HG03025 (cell line): ENCODE measurements around the gene SLC44A1.

ENCODE experiments used
- ATAC-seq: cut with Tn5 transposase; IDR thresholded peaks from one replicate; pipeline ENCODE4 v1.9.1; 2021; ENCODE audit warnings: mild to moderate bottlenecking, moderate library complexity; ENCODE audit not compliant: unreplicated experiment, low FRiP score

SLC44A1 gene

GRCh38 chr9:105244003-105244733 is at the start of gene SLC44A1:
Gene SLC44A1 (plus strand): TSS chr9:105244651. CDS start chr9:105244869, 218 bp downstream.
- ATAC-seq, result peak; percentile 84

- ATAC-seq, result no peak
These were observed 49.2 kb upstream of the SLC44A1 start for GRCh38 chr9:105195259-105195658.

DNA sequence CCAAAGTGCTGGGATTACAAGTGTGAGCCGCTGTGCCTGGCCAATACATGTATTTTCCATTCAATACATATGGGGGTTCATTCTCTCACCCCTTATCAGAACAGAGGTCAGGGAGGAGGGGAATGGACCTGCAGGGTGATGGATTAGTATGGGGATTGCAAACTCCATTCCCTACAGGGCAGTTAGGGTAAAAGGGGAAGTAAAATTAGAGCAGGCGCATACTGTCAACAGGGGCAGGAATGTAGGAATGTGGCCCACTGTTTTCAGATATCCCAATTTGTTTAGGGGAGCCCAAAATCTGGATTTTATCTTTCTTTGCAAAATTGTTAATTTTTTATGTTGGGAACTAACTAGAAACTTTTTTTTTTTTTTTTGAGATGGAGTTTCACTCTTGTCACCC is 46.4 kb upstream of the SLC44A1 start:
- no peak for ATAC-seq

- no peak for ATAC-seq
These were observed 45.6 kb upstream of the SLC44A1 start for GRCh38 chr9:105198865-105199264.

GRCh38 chr9:105204416-105204815 is 40.0 kb upstream of the SLC44A1 start:
- no peak for ATAC-seq

DNA sequence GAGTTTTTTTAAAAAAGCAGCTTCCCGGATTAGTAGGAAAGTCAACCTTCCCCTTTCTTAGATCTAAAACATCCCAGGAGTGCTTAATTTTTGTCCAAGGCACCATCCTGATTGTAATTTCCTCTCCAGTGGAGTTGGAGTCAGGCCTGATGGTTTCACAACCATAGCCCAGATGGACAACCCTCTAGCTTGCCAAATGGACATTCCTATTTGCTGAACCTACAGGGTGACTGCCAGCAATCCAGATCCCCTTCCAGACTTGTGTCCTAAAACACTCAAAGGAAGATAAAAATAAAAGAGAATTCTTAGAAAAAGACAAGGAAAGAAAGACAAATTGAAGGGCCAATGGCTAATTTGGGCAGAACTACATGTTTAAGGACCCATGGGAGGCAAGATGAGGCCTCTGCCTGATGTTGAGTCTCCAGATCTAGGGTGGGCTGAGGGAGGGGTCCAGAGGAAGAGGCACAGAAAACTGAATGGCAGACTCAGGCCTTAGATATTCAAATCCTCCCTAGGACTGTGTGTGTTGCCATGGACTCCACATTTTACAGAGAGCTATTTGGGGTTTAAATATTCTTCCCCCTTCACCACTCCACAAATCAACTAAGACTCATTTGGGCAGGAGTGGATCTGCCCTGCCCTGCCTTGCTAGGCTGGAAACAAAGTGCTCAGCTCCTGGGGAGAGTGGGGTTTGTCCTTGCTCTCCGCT is 38.5 kb upstream of the SLC44A1 start:
- no peak for ATAC-seq

GRCh38 chr9:105206496-105206820 is 38.0 kb upstream of the SLC44A1 start:
- no peak for ATAC-seq

GRCh38 chr9:105206821-105207699 is 37.4 kb upstream of the SLC44A1 start:
- no peak for ATAC-seq

DNA sequence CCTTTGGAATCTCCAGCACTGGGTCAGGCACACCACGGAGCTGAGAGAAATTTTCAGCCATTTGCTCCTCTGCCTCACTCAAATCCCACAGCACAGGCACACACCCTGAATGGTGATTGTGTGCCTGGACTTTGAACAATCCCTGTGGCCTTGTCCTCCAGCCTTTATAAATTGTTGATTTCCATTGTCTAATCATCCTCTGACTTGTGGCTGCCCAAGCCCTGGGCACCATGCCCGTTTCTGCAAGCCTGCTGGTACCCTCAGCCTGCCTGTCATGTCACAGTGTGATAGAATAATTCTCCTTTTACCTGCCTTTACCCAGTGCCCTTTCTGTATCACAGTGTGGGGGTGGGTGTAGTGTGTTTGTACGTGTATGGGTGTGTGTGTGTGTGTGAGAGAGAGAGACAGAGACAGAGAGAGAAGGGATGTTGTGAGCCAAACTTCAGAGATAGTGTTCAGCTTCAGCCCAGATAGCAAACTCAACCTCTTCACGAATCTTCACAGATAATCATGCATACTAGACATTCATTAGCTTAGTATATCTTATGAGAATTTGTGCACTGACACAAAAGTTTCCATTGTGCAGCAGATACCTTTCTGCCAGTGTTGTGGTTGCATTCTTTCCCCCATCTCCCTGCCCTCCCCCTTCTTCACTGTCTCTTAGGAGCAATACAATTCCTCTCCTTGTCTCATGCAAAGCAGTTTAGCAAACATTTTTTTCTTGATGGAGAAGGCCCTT is 27.8 kb upstream of the SLC44A1 start:
- no peak for ATAC-seq

- no peak for ATAC-seq
These were observed 25.8 kb upstream of the SLC44A1 start for GRCh38 chr9:105218673-105219072.

DNA sequence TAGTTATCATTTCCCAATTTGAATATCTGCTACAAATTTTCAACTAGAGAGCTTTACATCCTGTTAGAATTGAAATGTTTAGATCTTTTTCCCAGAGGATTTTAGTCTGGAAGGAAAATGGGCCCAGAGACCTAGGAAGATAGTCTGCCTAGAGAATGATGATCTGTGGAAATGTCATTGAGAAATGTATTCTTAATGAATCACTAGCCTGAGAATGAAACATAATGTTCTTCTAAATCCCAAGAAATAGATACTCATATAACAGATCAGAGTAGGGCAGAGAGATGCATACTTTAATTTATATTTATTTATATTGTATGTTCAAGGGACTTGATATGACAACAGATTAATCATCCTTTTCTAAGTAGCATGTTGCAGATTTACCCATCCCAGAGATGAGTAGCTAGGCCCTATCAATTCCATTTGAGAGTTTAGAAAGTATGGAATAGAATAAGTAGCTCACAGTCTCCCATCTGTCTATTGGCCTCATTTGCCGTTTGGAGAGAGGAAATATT is 25.1 kb upstream of the SLC44A1 start:
- ATAC-seq, result no peak

GRCh38 chr9:105220451-105220850 is 24.0 kb upstream of the SLC44A1 start:
- ATAC-seq, result no peak

- ATAC-seq, result no peak
These were observed 20.8 kb upstream of the SLC44A1 start for GRCh38 chr9:105223544-105224140.

GRCh38 chr9:105226055-105226454 is 18.4 kb upstream of the SLC44A1 start:
- no peak for ATAC-seq

GRCh38 chr9:105232207-105232606 is 12.2 kb upstream of the SLC44A1 start:
- ATAC-seq, result no peak

- no peak for ATAC-seq
These were observed 10.6 kb upstream of the SLC44A1 start for GRCh38 chr9:105233873-105234272.

- ATAC-seq, result no peak
These were observed 8.2 kb upstream of the SLC44A1 start for GRCh38 chr9:105236261-105236660.

GRCh38 chr9:105237246-105237645 is 7.2 kb upstream of the SLC44A1 start:
- ATAC-seq, result no peak

DNA sequence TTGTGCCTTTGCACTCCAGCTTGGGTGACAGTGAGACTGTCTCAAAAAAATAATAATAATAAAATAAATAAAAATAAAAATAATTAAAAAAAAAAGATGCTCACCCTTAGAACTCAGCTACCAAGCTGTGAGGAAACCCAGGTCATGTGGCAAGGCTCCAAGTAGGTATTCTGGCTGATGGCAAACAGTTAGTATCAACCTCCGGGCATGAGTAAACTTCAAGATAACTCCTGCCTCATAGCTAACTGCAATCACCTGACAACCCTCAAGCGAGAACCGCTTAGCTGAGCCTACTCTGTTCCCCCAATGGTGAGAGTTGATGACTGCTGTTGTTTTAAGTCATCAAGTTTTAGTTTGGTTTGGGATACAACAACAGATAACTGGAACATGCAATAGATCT is 6.1 kb upstream of the SLC44A1 start:
- ATAC-seq, result no peak
